ENCODE measurements around the gene MAPK6. TPM values are rescaled to one million over a fixed set of nuclear protein-coding genes. Genes with fewer than 3 reads are reported as not detected.

The MAPK6 gene
- total RNA-seq, 1 donor from 2014 or later, result 128 TPM

DNA sequence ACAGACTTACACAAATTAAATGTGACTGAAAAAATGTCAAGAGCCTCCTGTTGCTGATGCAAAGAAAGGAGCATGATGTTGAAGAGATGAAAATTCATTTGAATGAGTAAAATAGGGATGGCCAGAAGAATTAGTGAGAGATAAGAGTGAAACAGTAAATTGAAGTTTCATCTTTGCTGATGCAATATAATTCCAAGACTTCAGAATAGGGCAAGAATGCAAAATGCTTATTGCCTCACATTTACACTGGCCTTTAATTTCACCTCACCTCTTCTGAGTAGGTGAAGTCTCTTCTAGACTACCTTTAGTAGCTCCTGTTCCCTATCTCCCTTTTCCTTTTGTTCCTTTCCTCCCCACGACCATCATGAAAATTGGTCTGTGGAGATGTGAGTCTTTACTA is 15.3 kb upstream of the MAPK6 start:
- DNase-seq (ENCODE audit: low spot score), result no peak
- TF ChIP-seq, protein P1, sequence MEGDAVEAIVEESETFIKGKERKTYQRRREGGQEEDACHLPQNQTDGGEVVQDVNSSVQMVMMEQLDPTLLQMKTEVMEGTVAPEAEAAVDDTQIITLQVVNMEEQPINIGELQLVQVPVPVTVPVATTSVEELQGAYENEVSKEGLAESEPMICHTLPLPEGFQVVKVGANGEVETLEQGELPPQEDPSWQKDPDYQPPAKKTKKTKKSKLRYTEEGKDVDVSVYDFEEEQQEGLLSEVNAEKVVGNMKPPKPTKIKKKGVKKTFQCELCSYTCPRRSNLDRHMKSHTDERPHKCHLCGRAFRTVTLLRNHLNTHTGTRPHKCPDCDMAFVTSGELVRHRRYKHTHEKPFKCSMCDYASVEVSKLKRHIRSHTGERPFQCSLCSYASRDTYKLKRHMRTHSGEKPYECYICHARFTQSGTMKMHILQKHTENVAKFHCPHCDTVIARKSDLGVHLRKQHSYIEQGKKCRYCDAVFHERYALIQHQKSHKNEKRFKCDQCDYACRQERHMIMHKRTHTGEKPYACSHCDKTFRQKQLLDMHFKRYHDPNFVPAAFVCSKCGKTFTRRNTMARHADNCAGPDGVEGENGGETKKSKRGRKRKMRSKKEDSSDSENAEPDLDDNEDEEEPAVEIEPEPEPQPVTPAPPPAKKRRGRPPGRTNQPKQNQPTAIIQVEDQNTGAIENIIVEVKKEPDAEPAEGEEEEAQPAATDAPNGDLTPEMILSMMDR (IDR thresholded peaks at IDR 0.05), result no peak

DNA sequence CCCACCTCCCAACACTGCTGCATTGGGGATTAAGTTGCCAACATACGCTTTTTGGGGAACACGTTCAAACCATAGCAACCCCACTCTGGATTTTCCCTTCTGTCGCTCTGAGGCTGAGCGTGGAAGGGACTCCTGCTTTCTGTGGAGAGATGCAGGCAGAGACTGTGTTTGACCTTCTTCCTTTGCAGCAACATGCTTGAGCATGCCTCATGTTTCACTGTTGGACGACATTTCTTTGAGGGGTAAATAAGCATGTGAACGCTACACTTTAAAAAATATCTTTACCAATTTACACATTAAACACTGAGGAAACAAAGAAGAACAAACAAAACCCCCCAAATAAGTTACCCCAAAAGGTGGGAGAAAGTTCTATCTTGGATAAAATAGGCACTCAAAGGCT is 14.2 kb upstream of the MAPK6 start:
- Histone ChIP-seq H3K4me3 (no peak overlapping the region), H3K79me2 (ENCODE audit: low read depth) (no peaks in the 10 kb centered on the region), H3K4me1 (no peaks in the 10 kb centered on the region), H3F3A (ENCODE audit: low read depth) (no peaks in the 10 kb centered on the region), H3K36me3 (no peaks in the 10 kb centered on the region), H2AFZ (replicated peaks) (no peak overlapping the region), H3K9me3 (ENCODE audit: low read depth) (no peaks in the 10 kb centered on the region), H3K9ac (no peak overlapping the region), H3K4me2 (no peak overlapping the region), H3K27ac (no peak overlapping the region), H4K20me1 (ENCODE audit: low read depth) (no peaks in the 10 kb centered on the region), H3K27me3 (no peaks in the 10 kb centered on the region)
- Mint-ChIP-seq H3K4me1 (no peaks in the 10 kb centered on the region), H3K27ac (no peak overlapping the region), H3K27me3 (ENCODE audit: insufficient read depth, low read depth) (peaks cover 3% of the 10 kb centered on the region), H3K4me3 (no peak overlapping the region), H3K36me3 (no peaks in the 10 kb centered on the region), H3K9me3 (peaks cover 4% of the 10 kb centered on the region)
- TF ChIP-seq, protein P1 (IDR thresholded peaks at IDR 0.05), result no peak
- no peak for TF ChIP-seq EZH2phosphoT487 (IDR thresholded peaks at IDR 0.05)
- no peak for TF ChIP-seq EZH2 (IDR thresholded peaks at IDR 0.05)
- no peak for DNase-seq (ENCODE audit: low spot score)

More for the DNA sequence above, 15.3 kb upstream of the MAPK6 start:
- H2AFZ ChIP-seq (replicated peaks), result no peak overlapping the region
- H3K4me1 ChIP-seq, result no peaks in the 10 kb centered on the region
- H3K4me3 Mint-ChIP-seq, result no peak overlapping the region
- no peaks in the 10 kb centered on the region for H3F3A ChIP-seq (ENCODE audit: low read depth)
- H3K4me2 ChIP-seq, result no peak overlapping the region
- H3K27ac ChIP-seq, result no peak overlapping the region
- no peak overlapping the region for H3K4me3 ChIP-seq
- peaks cover 3% of the 10 kb centered on the region for H3K27me3 Mint-ChIP-seq (ENCODE audit: insufficient read depth, low read depth)
- H4K20me1 ChIP-seq (ENCODE audit: low read depth), result no peaks in the 10 kb centered on the region
- H3K36me3 ChIP-seq, result no peaks in the 10 kb centered on the region
- no peaks in the 10 kb centered on the region for H3K9me3 ChIP-seq (ENCODE audit: low read depth)
- H3K9ac ChIP-seq, result no peak overlapping the region
- no peaks in the 10 kb centered on the region for H3K79me2 ChIP-seq (ENCODE audit: low read depth)
- H3K4me1 Mint-ChIP-seq, result no peaks in the 10 kb centered on the region
- H3K27me3 ChIP-seq, result no peaks in the 10 kb centered on the region
- peaks cover 4% of the 10 kb centered on the region for H3K9me3 Mint-ChIP-seq
- H3K27ac Mint-ChIP-seq, result no peak overlapping the region
- no peaks in the 10 kb centered on the region for H3K36me3 Mint-ChIP-seq

DNA sequence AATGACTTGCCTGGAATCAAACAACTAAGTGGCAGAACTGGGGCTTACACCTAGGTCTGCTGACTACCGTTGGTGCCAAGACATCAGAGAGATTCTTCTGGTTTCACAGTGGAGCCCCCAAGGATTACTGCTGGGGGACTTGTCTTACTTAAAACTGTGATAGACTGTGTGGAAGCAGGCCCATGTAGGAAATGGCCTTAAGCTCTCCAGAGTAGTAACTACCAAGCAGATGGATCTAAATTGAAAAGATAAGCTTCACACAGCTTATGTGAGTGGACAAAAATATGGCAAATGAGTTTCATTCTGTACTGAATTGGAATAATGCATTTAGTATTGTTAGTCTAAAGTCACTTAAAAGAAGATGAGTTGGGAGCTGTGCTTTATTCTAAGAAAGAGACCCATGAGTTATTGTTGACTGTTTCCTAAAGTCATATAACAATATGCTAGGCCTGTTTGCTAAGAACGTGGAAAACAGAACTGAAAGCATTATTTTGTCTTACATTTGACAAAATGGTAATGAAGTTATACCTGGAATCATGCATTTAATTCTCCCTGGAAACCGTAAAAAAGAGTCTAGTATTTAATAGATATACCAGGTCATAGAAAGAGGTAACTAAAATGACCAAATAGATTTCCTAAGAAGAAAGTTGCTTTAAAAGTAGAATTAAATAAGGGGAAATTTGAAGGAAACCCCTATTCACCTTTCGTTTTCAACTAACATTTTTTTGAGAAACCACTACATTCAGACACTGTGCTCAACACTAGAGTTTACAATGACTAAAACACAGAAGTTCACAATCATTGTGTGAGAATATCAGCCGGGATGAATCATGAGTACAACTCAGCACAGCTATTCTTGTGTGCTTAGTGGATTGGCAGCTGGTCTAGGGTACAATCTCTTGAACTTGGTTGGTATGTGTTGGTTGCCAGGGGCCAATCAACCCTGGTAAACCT is 13.0 kb upstream of the MAPK6 start:
- Mint-ChIP-seq H3K27ac (no peak overlapping the region), H3K27me3 (ENCODE audit: insufficient read depth, low read depth) (peaks cover 3% of the 10 kb centered on the region), H3K4me3 (no peak overlapping the region), H3K4me1 (no peaks in the 10 kb centered on the region), H3K36me3 (no peaks in the 10 kb centered on the region), H3K9me3 (peaks cover 4% of the 10 kb centered on the region)
- no peaks in the 10 kb centered on the region for H3K36me3 ChIP-seq
- no peaks in the 10 kb centered on the region for H3K9me3 ChIP-seq (ENCODE audit: low read depth)
- DNase-seq (ENCODE audit: low spot score), result no peak
- H3F3A ChIP-seq (ENCODE audit: low read depth), result no peaks in the 10 kb centered on the region
- no peak overlapping the region for H2AFZ ChIP-seq (replicated peaks)
- no peaks in the 10 kb centered on the region for H4K20me1 ChIP-seq (ENCODE audit: low read depth)
- no peaks in the 10 kb centered on the region for H3K4me1 ChIP-seq
- H3K4me3 ChIP-seq, result no peak overlapping the region
- H3K4me2 ChIP-seq, result no peak overlapping the region
- H3K27ac ChIP-seq, result no peak overlapping the region
- H3K9ac ChIP-seq, result no peak overlapping the region
- no peaks in the 10 kb centered on the region for H3K27me3 ChIP-seq
- TF ChIP-seq EZH2phosphoT487 (IDR thresholded peaks at IDR 0.05), result no peak
- TF ChIP-seq, protein P1 (IDR thresholded peaks at IDR 0.05), result no peak
- no peak for TF ChIP-seq EZH2 (IDR thresholded peaks at IDR 0.05)
- H3K79me2 ChIP-seq (ENCODE audit: low read depth), result no peaks in the 10 kb centered on the region
